ENCODE data around the gene NKTR.
"Not testable (repeated sequence)": the region's sequence is repeated elsewhere in the genome, so short reads cannot be mapped to it uniquely, and the experiment has no call there.

Gene NKTR

DNA sequence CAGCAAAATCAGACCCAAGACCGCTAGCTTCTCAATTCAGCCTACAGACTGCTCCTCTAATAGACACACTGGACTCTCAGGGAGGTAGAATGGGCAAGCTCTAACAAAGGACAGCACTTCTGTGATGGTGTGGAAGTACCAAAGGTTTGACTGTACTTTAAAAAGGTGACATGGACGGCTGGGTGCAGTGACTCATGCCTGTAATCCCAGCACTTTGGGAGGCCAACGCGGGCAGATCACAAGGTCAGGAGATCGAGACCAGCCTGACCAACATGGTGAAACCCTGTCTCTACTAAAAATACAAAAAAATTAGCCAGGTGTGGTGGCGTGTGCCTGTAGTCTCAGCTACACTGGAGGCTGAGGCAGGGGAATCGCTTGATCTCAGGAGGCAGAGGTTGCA lies 3.4 kb upstream of the NKTR start:
- not testable (repeated sequence) for DNase-seq

DNA sequence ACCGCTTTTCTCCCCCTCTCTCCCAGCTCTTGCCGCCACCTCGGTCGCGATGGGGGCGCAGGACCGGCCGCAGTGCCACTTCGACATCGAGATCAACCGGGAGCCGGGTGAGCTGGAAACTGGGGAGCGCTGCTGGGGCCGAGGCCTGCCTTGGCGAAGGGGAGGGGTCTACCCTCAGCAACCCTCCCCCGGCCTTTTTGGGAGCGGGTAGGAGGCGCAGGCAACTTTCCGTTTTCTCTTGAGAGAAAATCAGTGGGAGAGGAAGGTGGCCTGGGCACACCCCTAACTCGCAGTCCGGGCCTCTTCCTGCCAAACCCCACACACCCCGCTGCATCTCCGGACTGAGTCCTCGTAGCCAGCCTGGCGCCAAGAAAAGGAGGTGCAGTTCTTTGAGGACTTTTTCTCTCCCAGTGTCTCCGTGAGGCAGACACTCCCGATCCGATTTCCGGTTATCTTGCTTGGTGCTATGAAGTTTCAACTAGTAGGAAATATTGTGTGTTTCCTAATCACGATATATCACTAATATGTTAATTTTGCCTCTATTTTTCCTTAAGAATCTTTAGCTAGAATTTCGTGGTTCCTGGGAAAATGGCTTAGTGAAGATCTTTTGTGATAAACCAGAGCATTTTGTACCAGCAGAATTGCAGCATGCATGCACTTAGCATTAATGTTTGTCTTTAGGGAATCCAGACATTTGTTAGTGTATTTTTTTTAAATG lies 631 bp downstream of the NKTR start:
- peak; percentile 70 for DNase-seq

DNA sequence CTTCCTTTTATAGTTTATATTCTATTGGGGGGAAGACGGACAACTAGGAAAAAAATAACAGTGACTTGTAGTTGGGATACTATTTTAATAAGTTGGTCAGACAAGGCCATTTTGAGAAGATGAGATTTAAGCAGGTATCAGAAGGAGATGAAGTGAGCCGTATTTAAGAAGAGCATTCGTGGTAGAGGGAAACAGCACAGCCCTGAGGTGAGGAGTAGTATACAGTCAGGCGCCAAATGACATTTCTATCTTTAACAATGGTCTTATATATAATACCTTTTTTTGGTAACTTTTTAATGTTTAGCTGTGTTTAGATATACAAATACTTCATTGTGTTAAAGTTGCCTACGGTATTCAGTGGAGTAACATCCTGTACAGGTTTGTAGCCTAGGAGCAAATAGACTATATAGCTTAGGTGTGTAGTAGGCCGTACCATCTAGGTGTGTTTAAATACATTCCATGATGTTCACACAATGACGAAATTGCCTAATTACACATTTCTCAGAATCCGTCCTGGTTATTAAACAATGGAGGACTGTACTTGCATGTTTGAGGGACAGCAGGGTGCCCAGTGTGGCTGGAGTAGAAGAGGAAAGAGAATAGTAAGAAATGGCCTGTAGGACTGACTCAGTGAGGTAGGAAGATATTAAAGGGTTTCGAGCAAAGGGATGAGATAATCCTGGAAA lies 1.6 kb downstream of the NKTR start:
- DNase-seq, result no peak

DNA sequence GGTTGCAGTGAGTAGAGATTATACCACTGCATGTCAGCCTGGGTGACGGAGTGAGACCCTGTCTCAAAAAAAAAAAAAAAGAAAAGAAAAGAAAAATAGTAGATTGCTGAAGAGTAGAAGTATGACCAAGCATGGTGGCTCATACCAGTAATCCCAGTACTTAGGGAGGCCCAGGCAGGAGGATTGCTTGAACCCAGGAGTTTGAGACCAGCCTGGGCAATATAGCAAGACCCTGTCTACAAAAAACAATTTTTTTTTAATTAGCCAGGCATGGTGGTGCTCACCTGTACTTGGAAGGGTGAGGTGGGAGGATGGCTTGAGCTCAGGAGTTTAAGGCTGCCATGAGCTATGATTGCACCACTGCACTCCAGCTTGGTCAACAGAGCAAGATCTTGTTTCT lies 2.5 kb downstream of the NKTR start:
- DNase-seq, result no peak

DNA sequence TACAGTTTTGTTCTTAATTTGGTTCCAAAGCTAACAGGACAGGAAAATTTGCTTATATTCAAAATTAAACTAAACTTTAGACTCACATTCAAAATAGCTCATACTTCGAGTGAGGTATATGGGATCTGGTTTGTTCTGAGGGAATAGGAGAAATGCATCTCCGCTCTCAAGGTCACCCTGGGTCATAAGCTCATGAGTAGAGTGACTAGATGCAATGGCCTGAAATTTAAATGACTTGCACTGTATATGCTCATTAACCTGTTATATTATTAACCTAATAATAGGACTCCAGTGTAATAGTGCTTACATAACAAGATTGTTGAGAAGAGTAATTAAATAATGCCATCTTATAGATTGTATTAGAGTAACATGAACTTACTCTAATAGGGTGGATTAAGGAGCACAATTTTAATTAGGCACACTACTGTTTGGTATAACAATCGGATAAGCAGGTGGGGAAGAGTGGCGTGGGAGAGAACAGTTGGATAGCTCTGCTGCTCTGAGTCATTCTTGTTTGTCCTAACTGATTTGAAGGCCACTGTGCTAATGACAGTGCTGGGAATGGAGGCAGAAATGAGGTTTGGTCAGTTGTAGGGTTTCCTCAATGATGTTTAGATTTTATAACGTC lies 5.2 kb downstream of the NKTR start:
- DNase-seq, result no peak

DNA sequence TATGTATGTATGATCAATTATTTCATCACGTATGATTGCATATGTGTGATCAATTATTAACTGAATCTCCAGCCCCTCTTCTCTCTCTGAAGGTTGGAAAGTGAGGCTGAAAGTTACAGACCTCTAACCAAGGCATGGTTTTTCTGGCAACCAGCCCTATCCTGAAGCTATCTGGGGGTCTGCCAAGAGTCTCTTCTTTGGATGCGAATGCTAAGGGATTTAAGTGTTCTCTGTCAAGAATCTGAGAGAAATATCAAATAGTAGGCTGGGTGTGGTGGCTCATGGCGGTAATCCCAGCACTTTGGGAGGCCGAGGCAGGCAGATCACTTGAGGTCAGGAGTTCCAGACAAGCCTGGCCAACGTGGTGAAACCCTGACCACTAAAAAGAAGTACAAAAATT lies 8.1 kb downstream of the NKTR start:
- peak; percentile 21 for DNase-seq

DNA sequence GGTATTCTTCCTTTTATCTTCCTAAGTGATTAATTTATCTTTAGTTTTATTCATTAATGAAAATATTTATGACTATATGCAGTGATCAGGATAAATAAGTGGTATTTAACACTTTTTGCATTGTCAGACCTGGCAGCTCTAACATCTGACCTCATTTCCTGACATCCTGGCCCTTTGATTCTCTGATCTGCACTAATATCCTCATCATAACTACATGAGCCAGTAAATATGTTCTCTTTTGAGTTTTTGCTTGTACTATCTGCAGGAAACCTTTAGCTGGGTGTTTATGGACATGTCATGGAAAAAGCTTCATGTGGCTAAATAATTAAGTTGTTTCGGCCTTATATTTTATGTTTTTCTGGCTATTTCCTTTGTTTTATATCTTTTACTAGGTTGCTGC lies 10.5 kb downstream of the NKTR start:
- DNase-seq, result no peak

DNA sequence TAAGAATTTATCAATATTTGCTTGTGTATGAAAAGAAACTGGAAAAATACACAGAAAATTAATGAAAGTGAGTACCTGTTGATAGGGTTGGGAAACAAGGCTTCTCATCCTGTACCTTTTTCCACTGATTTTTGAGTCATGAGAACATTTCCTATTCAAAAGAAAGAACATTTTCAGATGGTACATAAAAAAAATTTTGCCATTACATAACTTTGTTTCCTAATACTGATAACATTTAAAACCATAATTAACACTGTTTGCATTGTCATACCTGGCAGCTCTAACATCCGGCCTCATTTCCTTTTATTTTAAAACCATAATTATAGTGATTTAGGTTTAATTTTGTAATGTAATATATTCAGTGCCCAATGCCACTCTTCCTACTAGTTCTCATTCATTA lies 11.7 kb downstream of the NKTR start:
- DNase-seq, result no peak

DNA sequence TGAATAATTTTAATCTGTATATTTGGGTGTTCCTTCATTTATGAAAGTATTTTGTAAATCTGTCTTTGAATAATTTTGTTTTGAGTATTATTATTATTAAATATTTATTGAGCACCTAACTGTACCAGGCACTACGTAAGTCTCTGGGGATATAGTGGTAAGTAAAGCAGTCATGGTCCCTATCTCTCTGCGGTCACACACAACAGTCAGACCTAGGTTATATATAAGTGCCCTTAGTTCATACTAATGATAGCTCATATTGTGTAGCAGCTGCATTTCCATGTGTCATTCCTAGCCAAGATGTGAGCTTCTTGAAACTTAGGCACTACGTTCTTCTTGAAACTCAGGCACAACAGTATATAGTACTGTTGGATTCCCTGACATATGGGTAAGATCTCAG lies 12.4 kb downstream of the NKTR start:
- DNase-seq, result no peak

DNA sequence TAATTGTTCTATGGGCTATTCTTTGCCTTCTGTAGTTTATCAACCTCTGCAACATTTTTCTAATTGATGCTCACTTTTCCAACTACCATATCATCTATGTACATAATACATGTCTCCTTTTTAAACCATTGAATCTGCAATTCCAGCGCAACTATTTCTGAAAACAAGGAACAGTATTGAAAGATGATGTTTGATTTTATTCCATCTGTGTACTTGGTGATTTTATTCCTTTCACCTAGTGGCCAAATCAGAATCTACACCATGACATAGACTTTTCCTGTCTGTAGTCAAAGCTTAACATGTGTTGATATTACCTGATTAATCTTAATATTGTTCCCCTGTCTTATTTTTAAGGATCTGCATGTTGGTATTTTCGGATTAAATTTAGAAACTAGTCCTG lies 13.0 kb downstream of the NKTR start:
- no peak for DNase-seq

DNA sequence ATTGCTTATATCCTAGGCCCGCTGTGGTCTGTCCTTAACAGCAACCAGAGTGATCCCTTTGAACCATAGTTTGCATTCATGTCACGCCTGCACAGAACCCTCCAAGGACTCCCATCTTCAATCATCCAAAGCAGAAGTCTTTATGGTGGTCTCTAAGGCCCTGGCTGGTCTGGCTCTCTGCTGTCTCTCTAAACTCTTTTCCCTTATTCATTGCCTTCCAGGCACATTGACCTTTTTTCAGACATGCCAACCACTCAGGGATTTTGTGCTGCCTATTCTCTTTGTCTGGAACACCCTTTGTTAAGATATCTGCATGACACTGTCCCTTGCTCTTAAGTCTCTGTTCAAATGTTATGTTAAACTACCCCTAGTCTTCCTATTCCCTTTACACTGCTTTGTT lies 31.1 kb downstream of the NKTR start:
- DNase-seq, result no peak

DNA sequence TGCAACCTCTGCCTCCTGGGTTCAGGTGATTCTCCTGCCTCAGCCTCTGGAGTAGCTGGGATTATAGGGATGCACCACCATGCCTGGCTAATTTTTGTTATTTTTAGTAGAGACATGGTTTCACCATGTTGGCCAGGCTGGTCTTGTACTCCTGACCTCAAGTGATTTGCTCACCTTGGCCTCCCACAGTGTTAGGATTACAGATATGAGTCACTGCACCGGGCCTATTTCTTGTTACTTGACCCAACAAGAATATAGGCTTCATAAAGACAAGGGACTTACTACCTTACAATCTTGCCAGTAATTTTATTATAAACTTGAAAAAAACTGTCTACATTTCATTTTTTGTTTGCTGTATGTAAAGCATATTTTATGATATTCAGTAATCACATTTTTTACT lies 31.7 kb downstream of the NKTR start:
- DNase-seq, result no peak

DNA sequence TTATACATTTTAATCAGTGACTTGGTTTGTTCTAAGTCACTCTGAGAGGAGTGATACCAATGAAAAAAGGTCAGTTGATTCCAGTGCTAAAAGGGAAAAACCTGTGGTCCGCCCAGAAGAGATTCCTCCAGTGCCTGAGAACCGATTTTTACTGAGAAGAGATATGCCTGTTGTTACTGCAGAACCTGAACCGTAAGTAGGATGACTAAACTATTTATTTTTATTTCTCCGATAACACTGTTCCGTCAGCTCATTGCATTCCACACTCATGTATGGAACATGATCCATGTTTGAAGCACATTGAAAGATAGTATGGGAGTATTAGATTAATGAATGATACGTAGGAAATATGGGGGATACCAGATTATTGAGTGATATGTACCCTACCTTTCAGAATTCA lies 33.1 kb downstream of the NKTR start:
- DNase-seq, result no peak

DNA sequence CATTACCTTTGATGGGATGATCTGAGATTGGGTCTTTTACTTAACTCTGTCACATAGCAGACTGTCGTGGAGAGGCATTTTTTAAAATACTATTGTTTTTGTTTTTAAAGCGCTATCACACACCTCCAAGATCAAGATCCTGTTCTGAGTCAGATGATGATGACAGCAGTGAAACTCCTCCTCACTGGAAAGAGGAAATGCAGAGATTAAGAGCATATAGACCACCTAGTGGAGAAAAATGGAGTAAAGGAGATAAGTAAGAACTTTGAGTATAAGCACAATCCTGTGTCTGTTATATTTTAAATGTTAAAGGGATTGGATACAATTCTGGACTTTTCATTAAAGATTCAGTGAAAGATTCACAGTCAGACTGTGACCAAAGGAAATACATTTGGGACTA lies 34.6 kb downstream of the NKTR start:
- peak; percentile 33 for DNase-seq

DNA sequence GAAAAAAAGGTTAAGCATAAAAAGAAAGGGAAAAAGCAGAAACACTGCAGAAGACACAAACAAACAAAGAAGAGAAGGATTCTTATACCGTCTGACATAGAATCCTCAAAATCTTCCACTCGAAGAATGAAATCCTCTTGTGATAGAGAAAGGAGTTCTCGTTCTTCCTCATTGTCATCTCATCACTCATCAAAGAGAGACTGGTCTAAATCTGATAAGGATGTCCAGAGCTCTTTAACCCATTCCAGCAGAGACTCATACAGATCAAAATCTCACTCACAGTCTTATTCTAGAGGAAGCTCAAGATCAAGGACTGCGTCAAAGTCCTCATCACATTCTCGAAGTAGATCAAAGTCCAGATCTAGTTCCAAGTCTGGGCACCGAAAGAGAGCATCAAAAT lies 36.5 kb downstream of the NKTR start:
- DNase-seq, result no peak

DNA sequence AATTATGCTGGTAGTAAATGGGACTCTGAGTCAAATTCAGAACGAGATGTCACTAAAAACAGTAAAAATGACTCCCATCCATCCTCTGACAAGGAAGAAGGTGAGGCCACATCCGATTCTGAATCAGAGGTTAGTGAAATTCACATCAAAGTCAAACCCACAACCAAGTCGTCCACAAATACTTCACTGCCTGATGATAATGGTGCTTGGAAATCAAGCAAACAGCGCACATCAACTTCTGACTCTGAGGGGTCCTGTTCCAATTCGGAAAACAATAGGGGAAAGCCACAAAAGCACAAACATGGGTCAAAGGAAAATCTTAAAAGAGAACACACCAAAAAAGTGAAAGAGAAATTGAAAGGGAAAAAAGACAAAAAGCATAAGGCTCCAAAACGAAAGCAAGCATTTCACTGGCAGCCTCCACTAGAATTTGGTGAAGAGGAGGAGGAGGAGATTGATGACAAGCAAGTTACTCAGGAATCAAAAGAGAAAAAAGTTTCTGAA lies 37.9 kb downstream of the NKTR start:
- no peak for DNase-seq

DNA sequence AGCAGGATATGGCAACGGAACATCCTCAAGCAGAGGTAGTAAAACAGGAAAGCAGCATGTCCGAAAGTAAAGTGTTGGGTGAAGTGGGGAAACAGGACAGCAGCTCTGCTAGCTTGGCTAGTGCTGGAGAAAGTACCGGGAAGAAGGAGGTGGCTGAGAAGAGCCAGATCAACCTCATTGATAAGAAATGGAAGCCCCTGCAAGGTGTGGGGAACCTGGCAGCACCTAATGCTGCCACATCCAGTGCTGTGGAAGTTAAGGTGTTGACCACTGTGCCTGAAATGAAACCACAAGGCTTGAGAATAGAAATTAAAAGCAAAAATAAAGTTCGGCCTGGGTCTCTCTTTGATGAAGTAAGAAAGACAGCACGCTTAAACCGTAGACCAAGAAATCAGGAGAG lies 38.7 kb downstream of the NKTR start:
- no peak for DNase-seq

DNA sequence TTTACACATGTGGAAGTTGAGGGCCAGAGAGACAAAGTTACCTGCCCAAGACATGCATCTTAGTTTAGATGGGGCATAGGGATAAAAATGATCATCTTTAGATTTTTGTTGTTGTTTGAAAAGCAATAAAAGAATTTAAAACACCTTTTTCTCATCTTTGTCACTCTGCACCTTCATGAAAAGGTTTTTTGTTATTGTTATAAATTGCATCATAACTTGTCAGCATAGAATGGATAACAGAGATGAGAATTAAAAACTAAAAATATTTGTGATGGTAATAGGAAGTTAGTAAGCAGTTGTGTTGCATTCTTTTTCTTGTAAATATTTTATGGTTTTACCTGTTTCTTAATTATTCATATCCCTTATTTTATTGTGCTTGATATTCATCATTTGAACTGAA lies 39.6 kb downstream of the NKTR start:
- no peak for DNase-seq

DNA sequence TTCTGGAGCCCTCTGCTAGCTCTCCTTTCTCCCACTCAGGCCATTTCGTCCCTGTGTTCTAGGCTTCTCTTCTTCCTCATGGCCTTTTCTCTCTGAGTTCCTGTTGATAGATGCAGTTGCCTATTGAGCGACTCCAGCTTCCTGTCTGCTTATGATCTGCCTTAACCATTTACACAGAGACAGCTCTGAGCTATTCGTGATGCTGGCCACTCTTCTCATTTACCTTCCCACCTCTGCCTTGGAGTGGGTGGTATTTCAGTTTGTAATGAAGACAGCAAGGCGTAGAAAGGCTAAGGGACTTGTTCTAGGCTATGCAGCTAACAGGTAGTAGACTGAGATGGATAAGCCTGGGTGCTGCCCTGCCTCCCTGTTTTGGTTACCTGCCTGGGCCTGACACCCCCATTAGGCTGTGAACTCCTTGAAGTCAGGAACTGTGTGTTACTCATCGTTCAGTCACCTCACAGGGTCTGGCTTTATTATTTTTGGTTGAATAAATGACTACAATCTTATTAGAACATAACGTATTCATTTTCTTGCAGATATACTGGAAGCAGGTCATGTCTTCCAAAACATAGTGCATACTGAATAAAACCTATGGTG lies 40.4 kb downstream of the NKTR start:
- no peak for DNase-seq

DNA sequence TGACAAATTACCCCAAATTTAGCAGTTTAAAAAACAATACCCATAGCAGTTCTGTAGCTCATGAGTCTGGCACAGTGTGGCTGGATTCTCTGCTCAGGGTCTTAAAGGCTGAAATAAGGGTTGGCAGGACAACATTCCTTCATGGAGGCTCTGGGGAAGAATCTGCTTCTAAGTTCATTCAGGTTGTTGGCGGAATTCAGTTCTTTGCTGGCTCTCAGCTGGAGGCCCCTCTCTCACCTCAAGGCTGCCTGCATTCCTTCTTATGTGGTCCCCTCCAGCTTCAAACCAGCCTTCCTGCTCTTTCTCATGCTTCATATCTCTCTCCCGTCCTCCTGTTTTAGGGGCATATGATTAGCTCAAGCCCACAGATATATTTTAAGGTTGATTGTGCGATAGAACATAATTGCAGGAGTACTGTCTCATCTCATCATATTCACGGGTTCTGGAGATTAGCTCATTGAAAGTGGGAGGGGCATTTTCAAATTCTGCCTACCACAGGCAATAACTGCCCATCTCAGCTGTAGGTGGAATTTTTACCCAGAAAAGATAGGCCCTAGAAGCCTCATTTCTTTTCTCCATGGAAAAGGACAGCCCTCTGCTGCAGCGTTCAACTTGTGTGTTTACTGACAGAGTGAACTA lies 47.5 kb downstream of the NKTR start:
- no peak for DNase-seq

DNA sequence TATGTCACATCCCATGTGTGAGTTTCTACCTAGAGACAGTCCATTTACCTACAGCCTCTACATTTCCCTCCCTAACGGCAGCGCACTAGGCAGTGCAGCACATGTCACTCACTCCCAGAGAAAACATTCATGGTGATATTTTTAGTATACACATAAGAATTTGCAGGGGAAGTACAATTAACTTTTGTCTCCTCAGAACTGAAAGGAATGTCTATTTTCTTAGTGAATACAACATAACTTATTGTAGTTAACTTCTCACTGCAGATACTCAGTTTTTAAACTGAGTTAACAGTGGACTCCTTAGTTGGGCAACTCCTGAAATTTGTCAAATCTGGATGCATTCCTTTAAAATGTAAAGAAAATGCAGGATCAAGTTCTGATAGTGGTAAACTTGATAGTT lies 48.5 kb downstream of the NKTR start:
- no peak for DNase-seq

DNA sequence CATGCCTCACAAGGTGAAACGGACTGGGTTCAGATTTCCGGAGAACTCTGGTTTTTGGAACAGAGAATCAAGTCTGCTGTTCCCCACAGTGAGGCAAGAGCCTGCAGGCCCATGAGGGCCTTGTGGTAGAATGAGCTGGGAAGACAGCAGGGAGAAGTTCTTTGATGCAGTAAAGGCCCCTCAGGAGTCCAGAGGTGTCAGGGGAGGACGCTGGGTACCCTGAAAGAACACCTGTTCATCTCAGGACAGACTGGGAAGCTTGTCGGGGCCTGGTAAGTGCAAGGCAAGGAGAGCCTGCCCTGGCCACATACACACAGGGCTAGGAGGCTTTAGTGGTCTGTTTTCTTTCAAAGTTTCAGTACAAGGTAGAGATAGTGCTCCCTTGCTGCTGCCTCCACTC lies 49.3 kb downstream of the NKTR start:
- DNase-seq, result no peak
